HepG2 (cell line): ENCODE data around the gene LBX2. TPM values are rescaled to one million over a fixed set of nuclear protein-coding genes. Genes with fewer than 3 reads are reported as not detected.

ENCODE experiments used
- ATM ChIP-seq: fragments of 450-650 bp; IDR thresholded peaks from 2 replicates; pipeline ENCODE4 v1.7.1; 2017; ENCODE audit warnings: mild to moderate bottlenecking, borderline replicate concordance
- ESRRA ChIP-seq: sonication (generic); formaldehyde crosslinking; IDR thresholded peaks from 2 replicates; pipeline ENCODE4 v1.5.1; 2020; ENCODE audit warnings: mild to moderate bottlenecking, low read depth, missing genetic modification reagents
- HMG20B ChIP-seq: conservative IDR thresholded peaks from 2 replicates; pipeline ENCODE4 v1.6.1; 2016; ENCODE audit warnings: missing genetic modification reagents, missing compliant biosample characterization
- IKZF4 ChIP-seq: sonication (generic); formaldehyde crosslinking; IDR thresholded peaks from 2 replicates; pipeline ENCODE4 v1.5.1; 2020; ENCODE audit warnings: borderline replicate concordance, mild to moderate bottlenecking, low read depth, missing genetic modification reagents; ENCODE audit errors: not compliant biosample characterization
- KDM3A ChIP-seq: IDR thresholded peaks from 2 replicates; pipeline ENCODE4 v1.6.1; 2018; ENCODE audit warnings: low read depth, missing compliant biosample characterization
- KMT2B ChIP-seq: IDR thresholded peaks from 2 replicates; pipeline ENCODE4 v1.6.1; 2016; ENCODE audit warnings: missing genetic modification reagents, missing compliant biosample characterization
- MZF1 ChIP-seq: sonication (generic); formaldehyde crosslinking; IDR thresholded peaks from 2 replicates; pipeline ENCODE4 v1.8.1; 2023; ENCODE audit warnings: mild to moderate bottlenecking, missing genetic modification reagents, borderline replicate concordance
- NBN ChIP-seq: fragments of 450-650 bp; conservative IDR thresholded peaks from 2 replicates; pipeline ENCODE4 v1.6.1; 2017
- NFKBIZ ChIP-seq: IDR thresholded peaks from 2 replicates; pipeline ENCODE4 v1.6.1; 2018; ENCODE audit warnings: missing genetic modification reagents, missing compliant biosample characterization
- PPARG ChIP-seq: conservative IDR thresholded peaks from 2 replicates; pipeline ENCODE4 v1.6.1; 2016; ENCODE audit warnings: missing biosample characterization, missing genetic modification reagents
- ZNF441 ChIP-seq: sonication (generic); formaldehyde crosslinking; IDR thresholded peaks from 2 replicates; pipeline ENCODE4 v1.7.0; 2021; ENCODE audit warnings: missing genetic modification reagents, borderline replicate concordance
- ZNF468 ChIP-seq: sonication (generic); formaldehyde crosslinking; IDR thresholded peaks from 2 replicates; pipeline ENCODE4 v1.8.0; 2022; ENCODE audit warnings: mild to moderate bottlenecking, moderate library complexity, missing genetic modification reagents
- ZNF572 ChIP-seq: sonication (generic); formaldehyde crosslinking; IDR thresholded peaks from 2 replicates; pipeline ENCODE4 v1.5.1; 2020; ENCODE audit warnings: mild to moderate bottlenecking, missing genetic modification reagents
- ZNF720 ChIP-seq: sonication (generic); formaldehyde crosslinking; IDR thresholded peaks from 2 replicates; pipeline ENCODE4 v1.4.0; 2020; ENCODE audit warnings: missing genetic modification reagents
- ZNF878 ChIP-seq: sonication (generic); formaldehyde crosslinking; IDR thresholded peaks from 2 replicates; pipeline ENCODE4 v1.8.1; 2023; ENCODE audit warnings: mild to moderate bottlenecking, missing genetic modification reagents, moderate library complexity
- polyA plus RNA-seq, 8 experiments: library from polyadenylated mRNA; depleted of rRNA in 3 of 8; stranded (reverse) in 7 of 8; unstranded in 1 of 8; fragments of >200 nt; fragmentation: Illumina TruSeq in 4 of 8; extraction: Trizol in 4 of 8; gene quantifications; 2 replicates each; pipeline versions ENCODE4 v1.2.1 to v1.2.3, GENCODE V29; 2011 to 2016; ENCODE audit warnings: low read depth in 4 of 8, missing spikeins in 1 of 8, mixed read lengths in 1 of 8; ENCODE audit not compliant: insufficient read depth in 1 of 8
- total RNA-seq, 5 experiments: library from RNA; depleted of rRNA; stranded (reverse); fragments of >200 nt; fragmentation: Illumina TruSeq; extraction: Trizol; gene quantifications; 2 replicates each; pipeline ENCODE4 v1.2.3, GENCODE V29; 2016; ENCODE audit warnings: low read depth in 1 of 5
- TF ChIP-seq, protein P1 (sequence below): sonication (generic); formaldehyde crosslinking; IDR thresholded peaks from 2 replicates; pipeline ENCODE4 v1.9.0; 2021; ENCODE audit warnings: mild to moderate bottlenecking, missing genetic modification reagents
- TF ChIP-seq, protein P2 (sequence below): IDR thresholded peaks from 2 replicates; pipeline ENCODE4 v1.6.1; 2016; ENCODE audit warnings: low read depth, control low read depth
- TF ChIP-seq, protein P3 (sequence below): sonication (generic); formaldehyde crosslinking; IDR thresholded peaks from 2 replicates; pipeline ENCODE4 v1.8.0; 2022; ENCODE audit warnings: mild to moderate bottlenecking, missing genetic modification reagents, borderline replicate concordance

The LBX2 gene
- total and polyA plus RNA-seq, 2 of the 13 experiments (the other 11 are each of a cell fraction or from before 2014, with no cell fraction given): 6.4 to 8.1 TPM

DNA sequence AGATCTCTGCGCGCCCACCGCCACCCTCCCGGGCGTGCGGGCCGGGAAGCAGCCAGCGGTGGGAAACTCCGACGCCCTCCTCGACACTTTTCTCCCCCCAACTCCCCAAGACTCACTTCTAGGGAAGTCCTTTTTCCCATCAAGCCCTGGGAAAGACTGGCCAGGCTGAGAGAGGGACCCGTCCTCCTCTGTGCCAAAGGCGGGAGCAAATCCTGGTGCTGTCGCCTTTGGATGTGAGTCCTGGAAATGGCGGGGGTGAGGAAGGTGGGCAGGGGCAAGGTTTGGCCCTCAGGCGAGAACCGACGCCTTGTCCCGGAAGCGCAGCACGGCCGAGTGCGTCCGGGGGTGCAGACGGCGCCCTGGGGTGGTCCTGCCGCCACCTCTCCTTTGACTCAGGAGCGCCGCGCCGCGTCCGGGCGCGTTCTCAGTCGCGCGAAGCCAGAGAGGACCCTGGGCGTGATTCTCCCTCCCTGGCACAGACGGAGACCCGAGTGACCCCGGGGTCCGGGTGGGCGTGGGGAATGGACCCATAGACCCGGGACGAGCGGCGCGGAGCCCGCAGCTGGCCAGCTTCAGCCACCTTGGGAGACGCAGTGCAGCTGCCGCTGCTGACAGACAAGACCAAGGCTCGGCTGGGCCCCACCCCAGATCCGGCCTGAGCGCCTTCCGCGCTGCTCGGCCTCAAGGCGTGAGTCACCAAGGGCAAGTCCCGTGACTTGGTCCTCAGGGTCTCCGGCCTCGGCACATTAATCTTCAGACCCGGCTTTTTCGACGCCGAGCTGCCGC is 3.5 kb upstream of the LBX2 start (continued):
- peak; percentile 28 for TF ChIP-seq IKZF4 (CRISPR knock-in tag)
- no peak for TF ChIP-seq ATM
- TF ChIP-seq KDM3A: peak; percentile 80; the same call in 1 of the 2 replicates
- 0 out of 2 replicates have a peak, but pooled peaks have one; percentile 90 for TF ChIP-seq ZNF468 (CRISPR knock-in tag)
- TF ChIP-seq MZF1 (CRISPR knock-in tag): peak; percentile 88; the same call in 1 of the 2 replicates
- peak; percentile 98 for TF ChIP-seq ZNF572 (CRISPR knock-in tag)
- TF ChIP-seq, protein P1, sequence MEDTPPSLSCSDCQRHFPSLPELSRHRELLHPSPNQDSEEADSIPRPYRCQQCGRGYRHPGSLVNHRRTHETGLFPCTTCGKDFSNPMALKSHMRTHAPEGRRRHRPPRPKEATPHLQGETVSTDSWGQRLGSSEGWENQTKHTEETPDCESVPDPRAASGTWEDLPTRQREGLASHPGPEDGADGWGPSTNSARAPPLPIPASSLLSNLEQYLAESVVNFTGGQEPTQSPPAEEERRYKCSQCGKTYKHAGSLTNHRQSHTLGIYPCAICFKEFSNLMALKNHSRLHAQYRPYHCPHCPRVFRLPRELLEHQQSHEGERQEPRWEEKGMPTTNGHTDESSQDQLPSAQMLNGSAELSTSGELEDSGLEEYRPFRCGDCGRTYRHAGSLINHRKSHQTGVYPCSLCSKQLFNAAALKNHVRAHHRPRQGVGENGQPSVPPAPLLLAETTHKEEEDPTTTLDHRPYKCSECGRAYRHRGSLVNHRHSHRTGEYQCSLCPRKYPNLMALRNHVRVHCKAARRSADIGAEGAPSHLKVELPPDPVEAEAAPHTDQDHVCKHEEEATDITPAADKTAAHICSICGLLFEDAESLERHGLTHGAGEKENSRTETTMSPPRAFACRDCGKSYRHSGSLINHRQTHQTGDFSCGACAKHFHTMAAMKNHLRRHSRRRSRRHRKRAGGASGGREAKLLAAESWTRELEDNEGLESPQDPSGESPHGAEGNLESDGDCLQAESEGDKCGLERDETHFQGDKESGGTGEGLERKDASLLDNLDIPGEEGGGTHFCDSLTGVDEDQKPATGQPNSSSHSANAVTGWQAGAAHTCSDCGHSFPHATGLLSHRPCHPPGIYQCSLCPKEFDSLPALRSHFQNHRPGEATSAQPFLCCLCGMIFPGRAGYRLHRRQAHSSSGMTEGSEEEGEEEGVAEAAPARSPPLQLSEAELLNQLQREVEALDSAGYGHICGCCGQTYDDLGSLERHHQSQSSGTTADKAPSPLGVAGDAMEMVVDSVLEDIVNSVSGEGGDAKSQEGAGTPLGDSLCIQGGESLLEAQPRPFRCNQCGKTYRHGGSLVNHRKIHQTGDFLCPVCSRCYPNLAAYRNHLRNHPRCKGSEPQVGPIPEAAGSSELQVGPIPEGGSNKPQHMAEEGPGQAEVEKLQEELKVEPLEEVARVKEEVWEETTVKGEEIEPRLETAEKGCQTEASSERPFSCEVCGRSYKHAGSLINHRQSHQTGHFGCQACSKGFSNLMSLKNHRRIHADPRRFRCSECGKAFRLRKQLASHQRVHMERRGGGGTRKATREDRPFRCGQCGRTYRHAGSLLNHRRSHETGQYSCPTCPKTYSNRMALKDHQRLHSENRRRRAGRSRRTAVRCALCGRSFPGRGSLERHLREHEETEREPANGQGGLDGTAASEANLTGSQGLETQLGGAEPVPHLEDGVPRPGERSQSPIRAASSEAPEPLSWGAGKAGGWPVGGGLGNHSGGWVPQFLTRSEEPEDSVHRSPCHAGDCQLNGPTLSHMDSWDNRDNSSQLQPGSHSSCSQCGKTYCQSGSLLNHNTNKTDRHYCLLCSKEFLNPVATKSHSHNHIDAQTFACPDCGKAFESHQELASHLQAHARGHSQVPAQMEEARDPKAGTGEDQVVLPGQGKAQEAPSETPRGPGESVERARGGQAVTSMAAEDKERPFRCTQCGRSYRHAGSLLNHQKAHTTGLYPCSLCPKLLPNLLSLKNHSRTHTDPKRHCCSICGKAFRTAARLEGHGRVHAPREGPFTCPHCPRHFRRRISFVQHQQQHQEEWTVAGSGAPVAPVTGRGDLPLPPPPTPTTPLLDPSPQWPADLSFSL: peak; percentile 63; the same call in 1 of the 2 replicates
- no peak for TF ChIP-seq HMG20B
- TF ChIP-seq KMT2B (CRISPR knock-in tag): no peak
- no peak for TF ChIP-seq ZNF441 (CRISPR knock-in tag)
- no peak; the same call in 1 of the 2 replicates for TF ChIP-seq ZNF878
- no peak for TF ChIP-seq NBN
- peak; percentile 14; the same call in 1 of the 2 replicates for TF ChIP-seq NFKBIZ (CRISPR knock-in tag)
- TF ChIP-seq PPARG (CRISPR knock-in tag): peak; percentile 56
- peak; percentile 66; the same call in 1 of the 2 replicates for TF ChIP-seq ESRRA
- no peak for TF ChIP-seq ZNF720 (CRISPR knock-in tag)
- TF ChIP-seq, protein P2, sequence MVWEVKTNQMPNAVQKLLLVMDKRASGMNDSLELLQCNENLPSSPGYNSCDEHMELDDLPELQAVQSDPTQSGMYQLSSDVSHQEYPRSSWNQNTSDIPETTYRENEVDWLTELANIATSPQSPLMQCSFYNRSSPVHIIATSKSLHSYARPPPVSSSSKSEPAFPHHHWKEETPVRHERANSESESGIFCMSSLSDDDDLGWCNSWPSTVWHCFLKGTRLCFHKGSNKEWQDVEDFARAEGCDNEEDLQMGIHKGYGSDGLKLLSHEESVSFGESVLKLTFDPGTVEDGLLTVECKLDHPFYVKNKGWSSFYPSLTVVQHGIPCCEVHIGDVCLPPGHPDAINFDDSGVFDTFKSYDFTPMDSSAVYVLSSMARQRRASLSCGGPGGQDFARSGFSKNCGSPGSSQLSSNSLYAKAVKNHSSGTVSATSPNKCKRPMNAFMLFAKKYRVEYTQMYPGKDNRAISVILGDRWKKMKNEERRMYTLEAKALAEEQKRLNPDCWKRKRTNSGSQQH (CRISPR knock-in tag): peak; percentile 32; the same call in 1 of the 2 replicates
- TF ChIP-seq, protein P3, sequence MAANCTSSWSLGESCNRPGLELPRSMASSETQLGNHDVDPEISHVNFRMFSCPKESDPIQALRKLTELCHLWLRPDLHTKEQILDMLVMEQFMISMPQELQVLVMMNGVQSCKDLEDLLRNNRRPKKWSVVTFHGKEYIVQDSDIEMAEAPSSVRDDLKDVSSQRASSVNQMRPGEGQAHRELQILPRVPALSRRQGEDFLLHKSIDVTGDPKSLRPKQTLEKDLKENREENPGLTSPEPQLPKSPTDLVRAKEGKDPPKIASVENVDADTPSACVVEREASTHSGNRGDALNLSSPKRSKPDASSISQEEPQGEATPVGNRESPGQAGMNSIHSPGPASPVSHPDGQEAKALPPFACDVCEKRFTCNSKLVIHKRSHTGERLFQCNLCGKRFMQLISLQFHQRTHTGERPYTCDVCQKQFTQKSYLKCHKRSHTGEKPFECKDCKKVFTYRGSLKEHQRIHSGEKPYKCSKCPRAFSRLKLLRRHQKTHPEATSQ (CRISPR knock-in tag): peak; percentile 59; the same call in 1 of the 2 replicates
